ENCODE results near the gene CNPY2.
A peak's percentile ranks its signal among the peaks of the same experiment; 100 is the strongest.
"Not testable (repeated sequence)": the region's sequence is repeated elsewhere in the genome, so short reads cannot be mapped to it uniquely, and the experiment has no call there.

The CNPY2 gene

GRCh38 chr12:56271031-56271430 lies 44.8 kb downstream of the CNPY2 start:
- peaks cover 69% of the 10 kb centered on the region for H3K36me3 ChIP-seq

DNA sequence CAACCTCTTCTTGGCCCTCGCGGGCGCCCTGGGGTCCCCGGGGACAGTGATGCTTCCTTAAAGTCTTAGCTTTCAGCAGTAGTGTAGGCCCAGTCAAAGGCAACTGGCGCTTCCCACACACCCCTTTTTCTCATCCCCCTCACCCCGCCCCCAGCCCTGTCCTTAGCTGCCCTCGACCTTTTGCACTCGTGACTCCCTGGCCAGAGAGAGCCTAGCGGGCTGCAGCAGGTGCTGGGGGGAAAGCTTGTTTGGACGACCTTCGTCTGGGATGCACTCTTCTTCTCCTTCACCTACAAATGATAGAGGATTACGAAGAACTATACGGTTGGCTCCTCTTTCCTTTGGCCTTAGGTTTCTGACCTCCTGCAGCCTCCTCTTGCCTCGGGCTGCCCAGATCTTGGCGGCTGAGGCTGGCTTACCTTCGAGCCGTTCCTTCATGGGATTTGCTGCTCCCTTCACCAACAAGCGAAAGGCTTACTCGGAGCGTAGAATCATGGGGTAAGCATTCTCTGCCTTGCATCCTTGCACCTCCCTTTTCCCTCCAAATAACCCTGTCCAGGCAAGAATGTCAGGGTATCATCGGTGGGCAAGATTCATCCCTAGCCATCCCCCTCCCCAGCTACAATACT lies 48.2 kb downstream of the CNPY2 start:
- no peak for TF ChIP-seq CTCF (IDR thresholded peaks at IDR 0.05; ENCODE audit: low read depth, low read length)
- DNase-seq = peak; percentile 37
- Histone ChIP-seq H3K27ac (peak overlapping the region; percentile 91), H3K9me3 (ENCODE audit: severe bottlenecking) (peaks cover 2% of the 10 kb centered on the region), H3K27me3 (ENCODE audit: insufficient read depth, low read depth, severe bottlenecking) (no peaks in the 10 kb centered on the region), H3K4me3 (ENCODE audit: low read depth, low read length) (peak overlapping the region; percentile 87), H3K36me3 (peaks cover 36% of the 10 kb centered on the region)

More at GRCh38 chr12:56271031-56271430, 44.8 kb downstream of the CNPY2 start:
- peak; percentile 67 for TF ChIP-seq CTCF (IDR thresholded peaks at IDR 0.05; ENCODE audit: low read depth, low read length)
- peaks cover 2% of the 10 kb centered on the region for H3K9me3 ChIP-seq (ENCODE audit: severe bottlenecking)
- no peak for DNase-seq
- no peak overlapping the region for H3K4me3 ChIP-seq (ENCODE audit: low read depth, low read length)
- H3K27ac ChIP-seq = no peak overlapping the region
- H3K27me3 ChIP-seq (ENCODE audit: insufficient read depth, low read depth, severe bottlenecking) = no peaks in the 10 kb centered on the region

GRCh38 chr12:56266693-56267442 lies 48.9 kb downstream of the CNPY2 start, which contains the start of gene COQ10A:
TSS of gene COQ10A (plus strand) at chr12:56266942. CDS start at chr12:56267119, 177 bp downstream.
- Histone ChIP-seq H3K36me3 (peaks cover 34% of the 10 kb centered on the region), H3K27ac (peak within 1 kb of the TSS; percentile 91), H3K27me3 (ENCODE audit: insufficient read depth, low read depth, severe bottlenecking) (no peaks in the 10 kb centered on the region), H3K4me3 (ENCODE audit: low read depth, low read length) (peak within 1 kb of the TSS; percentile 87), H3K9me3 (ENCODE audit: severe bottlenecking) (peaks cover 2% of the 10 kb centered on the region)
- TF ChIP-seq CTCF (IDR thresholded peaks at IDR 0.05; ENCODE audit: low read depth, low read length) = peak; percentile 81
- DNase-seq = peak; percentile 92

GRCh38 chr12:56266068-56266692 lies 49.6 kb downstream of the CNPY2 start:
- H3K27me3 ChIP-seq (ENCODE audit: insufficient read depth, low read depth, severe bottlenecking); DNase-seq; H3K9me3 ChIP-seq (ENCODE audit: severe bottlenecking): not testable (repeated sequence)
- Histone ChIP-seq H3K4me3 (ENCODE audit: low read depth, low read length) (peak overlapping the region; percentile 87), H3K36me3 (peaks cover 28% of the 10 kb centered on the region), H3K27ac (peak overlapping the region; percentile 91)

GRCh38 chr12:56262955-56263354 lies 52.8 kb downstream of the CNPY2 start:
- not testable (repeated sequence) for H3K9me3 ChIP-seq (ENCODE audit: severe bottlenecking); H3K4me3 ChIP-seq (ENCODE audit: low read depth, low read length); H3K27ac ChIP-seq; H3K36me3 ChIP-seq; DNase-seq; H3K27me3 ChIP-seq (ENCODE audit: insufficient read depth, low read depth, severe bottlenecking)
- TF ChIP-seq CTCF (IDR thresholded peaks at IDR 0.05; ENCODE audit: low read depth, low read length) = peak; percentile 26; the same call in 1 of the 2 replicates

Data from WERI-Rb-1 (cell line).